HG03175 (cell line): Measurements from ENCODE around the gene PLCXD3.
"Not testable (repeated sequence)": the region's sequence is repeated elsewhere in the genome, so short reads cannot be mapped to it uniquely, and the experiment has no call there.

Experiments
- ATAC-seq: cut with Tn5 transposase; IDR thresholded peaks from one replicate; pipeline ENCODE4 v1.9.1; 2021; ENCODE audit warnings: mild to moderate bottlenecking, moderate library complexity; ENCODE audit not compliant: unreplicated experiment

The PLCXD3 gene

DNA sequence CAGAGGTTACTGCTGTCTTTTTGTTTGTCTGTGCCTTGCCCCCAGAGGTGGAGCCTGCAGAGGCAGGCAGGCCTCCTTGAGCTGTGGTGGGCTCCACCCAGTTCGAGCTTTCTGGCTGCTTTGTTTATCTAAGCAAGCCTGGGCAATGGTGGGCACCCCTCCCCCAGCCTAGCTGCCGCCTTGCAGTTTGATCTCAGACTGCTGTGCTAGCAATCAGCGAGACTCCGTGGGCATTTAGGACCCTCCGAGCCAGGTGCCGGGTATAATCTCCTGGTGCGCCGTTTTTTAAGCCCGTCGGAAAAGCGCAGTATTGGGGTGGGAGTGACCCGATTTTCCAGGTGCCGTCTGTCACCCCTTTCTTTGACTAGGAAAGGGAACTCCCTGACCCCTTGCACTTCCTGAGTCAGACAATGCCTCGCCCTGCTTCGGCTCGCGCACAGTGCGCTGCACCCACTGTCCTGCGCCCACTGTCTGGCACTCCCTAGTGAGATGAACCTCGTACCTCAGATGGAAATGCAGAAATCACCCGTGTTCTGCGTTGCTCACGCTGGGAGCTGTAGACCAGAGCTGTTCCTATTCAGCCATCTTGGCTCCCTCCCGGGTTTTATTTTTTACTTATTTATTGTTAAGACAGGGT, 16.8 kb downstream of the PLCXD3 start:
- not testable (repeated sequence) for ATAC-seq

DNA sequence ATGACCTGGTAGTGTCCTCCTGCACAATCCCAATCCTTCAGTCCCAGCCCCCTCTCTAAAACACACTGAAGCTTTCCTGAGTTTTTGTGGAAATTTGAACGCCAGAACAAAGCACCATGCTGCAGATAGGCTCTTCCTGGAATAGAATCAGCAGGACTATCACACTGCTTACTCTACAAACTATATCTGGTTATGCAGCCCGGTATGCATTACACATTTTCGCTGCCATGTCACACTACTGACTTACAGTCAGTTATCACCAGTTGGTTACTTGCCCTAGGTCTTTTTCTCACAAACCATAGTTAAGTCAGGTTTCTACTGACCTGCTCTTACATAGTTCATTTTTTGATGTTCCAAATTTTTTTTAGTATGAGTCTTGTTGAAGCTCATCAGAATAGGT, 24.9 kb downstream of the PLCXD3 start:
- no peak for ATAC-seq

DNA sequence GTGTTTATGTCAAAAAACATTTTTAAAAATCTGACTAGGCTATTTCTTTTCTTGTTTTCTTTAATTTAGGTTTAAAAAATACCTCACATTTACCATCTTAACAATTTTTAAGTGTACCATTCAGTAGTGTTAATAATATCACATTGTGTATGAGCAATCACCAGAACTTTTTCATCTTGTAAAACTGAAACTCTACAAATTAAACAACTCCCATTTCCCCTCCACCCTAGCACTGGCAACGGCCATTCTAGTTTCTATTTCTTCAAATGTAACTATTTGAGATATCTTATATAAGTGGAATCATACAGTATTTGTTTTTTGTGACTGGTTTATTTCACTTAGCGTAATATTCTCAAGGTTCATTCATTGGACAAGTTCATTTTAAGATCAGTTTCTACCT, 27.7 kb downstream of the PLCXD3 start:
- ATAC-seq = no peak

DNA sequence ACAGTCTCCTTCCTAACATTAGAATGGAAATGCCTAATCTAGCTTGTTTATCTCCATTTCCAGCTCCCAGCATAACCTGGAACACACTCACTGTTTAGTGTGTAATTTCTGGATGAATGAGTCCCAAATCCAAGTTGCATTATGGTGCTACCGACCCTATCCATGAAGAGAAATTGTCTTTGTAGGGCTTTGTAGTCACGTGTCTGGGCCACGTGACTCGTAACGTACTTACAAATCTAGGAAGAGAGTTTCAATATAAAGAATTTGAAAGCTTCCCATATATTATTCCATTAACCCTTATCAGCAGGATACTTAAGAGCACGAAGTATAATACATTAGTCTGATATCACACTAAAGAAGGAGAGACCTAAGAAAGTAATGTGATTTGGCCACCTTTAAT, 28.2 kb downstream of the PLCXD3 start:
- no peak for ATAC-seq

DNA sequence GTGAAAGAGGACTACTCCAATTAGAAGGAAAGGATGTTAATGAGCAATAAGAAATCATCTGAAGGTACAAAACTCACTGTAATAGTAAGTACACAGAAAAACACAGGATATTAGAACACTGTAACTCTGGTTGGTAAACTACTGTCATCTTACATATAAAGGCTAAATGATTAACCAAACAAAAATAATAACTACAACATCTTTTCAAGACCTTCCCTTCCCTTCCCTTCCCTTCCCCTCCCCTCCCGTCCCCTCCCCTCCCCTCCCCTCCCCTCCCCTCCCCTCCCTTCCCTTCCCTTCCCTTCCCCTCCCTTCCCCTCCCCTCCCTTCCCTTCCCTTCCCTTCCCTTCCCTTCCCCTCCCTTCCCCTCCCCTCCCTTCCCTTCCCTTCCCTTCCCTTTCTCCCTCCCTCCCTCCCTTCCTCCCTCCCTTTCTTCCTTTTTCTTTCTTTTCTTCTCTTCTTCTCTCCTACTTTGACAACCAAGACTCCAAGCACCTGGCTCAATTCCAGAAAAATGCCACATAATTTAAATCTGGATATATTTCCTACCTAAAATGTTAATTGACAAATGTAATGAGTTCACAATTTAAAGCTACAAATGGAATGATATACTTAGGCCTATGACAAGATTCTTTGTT, 38.7 kb downstream of the PLCXD3 start:
- not testable (repeated sequence) for ATAC-seq

DNA sequence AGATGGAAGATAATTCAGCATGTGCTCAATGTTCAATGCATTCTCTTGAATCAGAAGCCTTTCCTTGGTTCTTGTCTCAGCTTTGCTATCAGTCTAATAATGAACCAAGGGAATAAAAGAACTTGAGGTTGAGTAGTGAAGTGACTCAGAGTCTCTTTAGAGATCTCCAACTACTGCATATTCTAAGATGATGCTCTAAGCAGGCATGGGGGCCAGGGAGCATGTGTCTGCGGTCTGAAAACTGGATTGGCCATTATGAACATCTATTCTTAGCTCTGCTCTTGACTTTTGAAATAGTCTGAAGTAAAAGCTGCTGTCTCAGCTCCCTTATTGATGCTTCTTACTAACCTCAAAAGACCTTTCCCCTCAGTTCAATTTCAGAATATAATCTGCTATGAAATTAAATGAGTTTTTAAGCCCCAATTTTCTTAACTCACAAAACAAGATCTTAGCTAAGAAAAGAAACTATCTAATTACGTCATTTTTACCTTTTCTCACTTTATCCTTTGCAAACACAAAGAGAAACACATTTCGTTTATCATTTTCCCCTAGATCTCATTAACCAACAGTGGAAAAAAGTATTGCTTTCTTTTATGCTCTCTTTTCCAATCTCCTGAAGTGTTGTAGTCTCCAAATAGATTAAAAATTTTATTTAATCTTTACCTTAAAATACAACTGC, 44.8 kb downstream of the PLCXD3 start:
- no peak for ATAC-seq

DNA sequence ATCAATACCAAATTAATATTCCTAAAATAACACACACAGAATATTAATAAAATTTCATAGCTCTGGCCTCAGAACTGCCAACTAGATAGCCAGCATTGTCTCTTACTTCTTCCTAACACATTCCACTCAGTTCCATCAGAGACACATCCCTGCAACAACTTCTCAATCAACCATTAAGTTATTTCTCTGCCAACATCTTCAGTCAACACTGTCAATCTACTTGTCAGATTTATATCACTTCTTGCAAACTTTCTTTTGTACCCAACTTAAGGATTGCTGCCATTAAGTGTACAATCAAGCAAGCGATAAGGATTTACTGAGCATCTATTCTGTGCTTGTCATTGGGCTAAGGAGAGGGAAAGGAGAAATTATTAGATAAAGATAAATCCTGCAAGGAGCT, 50.8 kb downstream of the PLCXD3 start:
- ATAC-seq = no peak

DNA sequence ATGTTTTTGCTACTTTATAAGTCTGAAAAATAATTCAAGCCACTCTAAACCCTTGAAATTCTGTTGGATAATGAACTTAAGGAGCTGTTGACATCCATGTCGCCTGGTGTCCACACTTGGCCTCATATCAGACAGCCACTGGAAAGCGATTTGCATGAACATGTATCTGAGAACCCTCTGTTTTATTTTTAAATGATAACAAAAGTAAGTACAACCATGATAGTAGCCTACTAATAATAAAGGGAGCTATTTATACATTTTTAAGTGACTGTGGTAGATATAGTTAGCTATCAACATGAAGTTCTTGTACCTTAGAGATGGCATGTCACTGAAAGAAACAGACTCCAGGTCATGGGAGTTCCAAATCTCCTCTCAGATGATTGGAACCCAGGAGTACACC, 53.3 kb downstream of the PLCXD3 start:
- ATAC-seq = no peak

DNA sequence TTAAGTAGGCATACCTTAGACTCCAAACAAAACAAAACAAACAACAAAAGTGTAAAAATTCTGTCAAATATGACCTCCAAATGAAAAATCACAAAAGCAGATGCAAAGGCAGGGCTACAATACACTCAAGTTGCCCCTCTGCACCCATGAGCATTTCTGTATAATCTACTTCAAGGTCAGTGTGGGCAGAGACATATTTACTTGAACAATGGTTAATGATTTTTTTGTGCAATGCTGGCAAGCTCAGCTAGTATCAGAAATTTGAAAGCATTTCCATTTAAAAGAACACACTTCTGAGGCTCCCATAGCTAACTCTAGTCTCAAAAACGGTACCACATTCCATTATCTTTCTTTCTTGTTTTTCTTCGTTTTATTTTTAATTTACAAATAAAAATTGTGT, 57.9 kb downstream of the PLCXD3 start:
- ATAC-seq = no peak

DNA sequence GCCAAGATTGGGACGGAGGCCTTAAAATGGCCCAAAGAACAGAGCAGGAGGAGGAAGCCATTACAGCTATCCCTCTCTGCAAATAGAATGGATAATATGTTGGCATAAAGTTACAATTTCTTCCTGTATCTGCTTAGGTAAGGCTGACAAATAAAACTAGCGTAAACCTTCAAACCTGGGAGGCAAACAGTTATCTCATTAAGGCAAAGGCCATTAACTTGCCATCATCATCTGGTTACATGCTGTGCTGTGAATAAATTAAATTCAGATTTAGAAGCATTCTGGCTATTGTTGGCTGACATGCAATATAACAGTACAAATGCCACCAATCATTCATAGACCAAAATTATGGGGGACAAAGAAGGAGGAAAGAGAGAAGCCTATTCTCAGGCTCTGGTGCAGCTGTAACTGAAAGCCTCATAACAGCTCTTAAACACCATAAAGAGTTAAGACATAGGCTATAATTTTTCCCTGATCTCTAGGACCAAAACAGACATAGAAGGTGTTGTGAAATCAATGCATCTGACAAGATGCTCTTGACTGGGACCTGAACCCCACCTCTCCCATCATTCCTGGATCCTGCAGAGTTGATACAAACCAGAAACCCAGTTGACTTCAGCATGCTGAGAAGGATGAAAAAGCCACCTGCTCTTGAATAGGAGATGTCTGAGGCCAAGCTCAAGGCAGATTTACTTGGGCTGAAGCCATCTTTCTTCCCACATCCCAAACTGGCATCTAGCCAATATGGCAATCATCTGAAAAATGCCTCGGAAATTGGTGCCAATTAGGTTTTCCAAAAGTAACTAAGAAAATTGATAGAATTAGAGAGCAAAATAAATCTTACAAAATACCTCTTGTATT, 62.5 kb downstream of the PLCXD3 start:
- ATAC-seq = no peak

DNA sequence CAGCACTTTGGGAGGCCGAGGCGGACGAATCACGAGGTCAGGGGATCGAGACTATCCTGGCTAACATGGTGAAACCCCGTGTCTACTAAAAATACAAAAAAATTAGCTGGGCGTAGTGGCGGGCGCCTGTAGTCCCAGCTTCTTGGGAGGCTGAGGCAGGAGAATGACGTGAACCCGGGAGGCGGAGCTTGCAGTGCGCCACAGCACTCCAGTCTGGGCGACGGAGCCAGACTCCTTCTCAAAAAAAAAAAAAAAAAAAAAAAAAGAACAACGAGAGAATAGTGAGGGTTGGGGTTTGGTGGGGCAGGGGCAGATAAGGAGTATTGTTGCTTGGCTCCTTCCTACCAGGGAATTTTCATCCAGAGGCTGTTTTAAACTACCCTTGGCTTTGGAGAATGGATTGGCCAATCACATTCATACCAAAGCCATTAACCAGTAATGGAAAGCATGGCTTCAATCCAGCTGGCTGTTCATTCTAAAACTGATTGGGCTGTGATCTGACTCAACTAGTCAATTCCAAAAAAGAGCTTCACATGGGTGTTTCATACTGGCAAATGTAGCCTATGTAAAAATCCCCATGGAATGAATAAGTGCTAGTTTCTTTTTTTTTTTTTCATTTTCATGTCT, 64.4 kb downstream of the PLCXD3 start:
- ATAC-seq = no peak

DNA sequence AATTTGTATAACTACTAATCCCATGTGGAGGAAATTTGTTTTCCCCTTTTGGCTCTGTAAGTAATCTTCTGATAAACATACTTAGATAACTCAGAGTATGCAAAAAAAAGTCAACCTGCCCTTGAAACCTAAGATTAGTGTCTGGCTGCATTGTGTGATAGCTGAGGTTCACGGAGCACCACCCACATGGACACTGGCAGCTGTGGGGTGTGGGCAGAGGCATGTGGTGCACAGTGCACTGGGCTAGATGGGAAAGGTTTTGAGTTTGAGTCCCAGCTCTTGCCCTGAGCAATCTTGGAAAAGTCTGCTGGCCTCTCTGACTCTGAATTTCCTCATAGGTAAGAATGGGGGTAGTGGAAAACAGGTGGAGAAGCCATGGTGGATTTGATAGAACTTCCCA, 75.1 kb downstream of the PLCXD3 start:
- ATAC-seq = no peak

DNA sequence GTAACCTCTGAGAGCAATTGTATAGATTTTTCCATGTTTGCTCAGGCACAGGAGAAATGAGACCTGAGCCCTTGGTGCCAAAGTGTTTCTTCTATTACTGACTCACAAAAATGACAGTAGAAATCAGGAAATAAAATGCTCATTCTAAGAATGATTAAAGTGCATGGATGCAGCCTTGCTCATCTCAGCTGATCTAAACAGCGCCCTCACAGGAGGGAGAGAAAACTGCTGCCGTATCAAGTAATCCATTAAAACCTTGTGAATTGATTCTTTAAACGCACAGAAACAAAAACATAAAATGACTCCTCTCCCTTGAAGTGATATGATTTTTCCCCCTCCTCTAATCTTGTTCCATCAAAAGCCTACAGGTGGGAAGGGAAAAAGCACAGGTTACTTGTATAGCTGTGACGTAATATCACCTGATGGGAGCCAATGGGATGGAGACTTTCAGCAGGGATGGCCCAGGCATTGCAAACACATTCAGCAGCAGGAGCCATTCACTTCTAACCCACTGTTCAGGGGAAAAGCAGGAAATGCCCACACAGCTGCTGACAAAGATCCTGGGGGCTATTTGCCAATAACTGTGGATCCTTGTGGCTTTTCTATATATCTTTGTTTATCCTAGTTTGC, 76.7 kb downstream of the PLCXD3 start:
- ATAC-seq = no peak

DNA sequence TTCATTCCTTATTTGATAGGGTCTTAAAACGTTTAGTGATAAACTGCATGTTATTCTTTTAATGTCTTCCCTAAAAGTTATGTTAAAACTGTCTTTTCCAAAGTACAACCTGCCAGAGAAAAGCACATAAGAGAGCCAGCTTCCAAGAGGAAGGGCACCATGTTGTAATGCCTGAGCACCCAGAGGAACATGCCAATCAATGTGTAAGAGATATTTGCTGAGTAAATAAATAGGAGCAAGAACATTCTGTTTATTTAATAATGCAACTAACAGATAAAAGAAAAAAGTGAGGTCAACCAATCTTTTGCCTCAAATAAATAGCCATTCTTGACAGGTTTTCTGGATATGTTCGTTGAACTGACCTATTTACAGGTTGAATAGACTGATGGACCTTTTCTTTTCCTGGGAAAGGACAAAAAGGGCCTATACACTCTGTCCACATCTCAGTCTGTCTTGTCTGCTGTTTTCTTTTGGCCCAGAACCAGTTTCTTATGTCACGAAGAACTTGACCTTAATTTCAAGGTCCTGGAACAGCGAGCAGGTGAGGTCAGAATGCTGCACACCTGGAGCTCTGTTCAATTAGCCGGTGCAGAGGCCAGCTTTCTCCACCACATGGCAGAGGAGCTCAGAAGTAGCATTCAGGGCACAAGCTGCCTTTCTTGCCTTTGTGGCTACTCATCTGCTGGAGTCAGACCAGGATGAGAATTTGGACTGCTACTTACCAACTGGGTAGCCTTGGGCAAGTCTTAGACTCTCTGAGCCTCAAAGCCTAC, 77.7 kb downstream of the PLCXD3 start:
- no peak for ATAC-seq

DNA sequence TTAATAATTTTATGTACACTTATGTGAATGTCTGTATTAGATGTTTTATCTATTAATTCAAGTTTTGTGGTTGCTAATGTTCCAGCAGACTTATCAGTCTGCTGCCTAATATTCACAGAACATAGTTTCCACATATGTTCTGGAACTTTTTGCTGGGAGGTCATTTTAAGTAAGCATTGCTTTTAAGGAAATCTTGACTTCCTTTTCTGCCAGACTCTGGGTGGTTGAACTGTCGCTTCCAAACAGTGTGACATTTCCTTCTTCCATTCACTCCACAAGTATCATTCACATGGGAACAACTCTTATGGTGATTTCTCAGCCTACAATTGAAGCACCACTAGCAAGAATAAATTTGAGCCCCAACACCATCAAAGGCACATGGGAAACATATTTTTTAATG, 82.9 kb downstream of the PLCXD3 start:
- ATAC-seq = no peak

DNA sequence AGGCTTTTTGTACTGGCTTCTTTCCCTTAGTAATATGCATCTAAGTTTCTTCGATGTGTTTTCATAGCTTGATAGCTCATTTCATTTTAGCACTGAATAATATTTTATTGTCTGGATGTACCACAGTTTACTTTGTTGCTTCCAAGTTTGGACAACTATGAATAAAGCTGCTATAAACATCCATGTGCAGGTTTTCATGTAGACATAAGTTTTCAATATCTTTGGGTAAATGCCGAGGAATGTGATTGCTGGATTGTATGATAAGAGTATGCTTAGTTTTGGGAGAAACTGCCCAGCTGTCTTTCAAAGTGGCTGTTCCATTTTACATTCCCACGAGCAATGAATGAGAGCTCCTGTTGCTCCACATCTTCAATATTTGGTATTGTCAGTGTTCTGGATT, 84.7 kb downstream of the PLCXD3 start:
- no peak for ATAC-seq

DNA sequence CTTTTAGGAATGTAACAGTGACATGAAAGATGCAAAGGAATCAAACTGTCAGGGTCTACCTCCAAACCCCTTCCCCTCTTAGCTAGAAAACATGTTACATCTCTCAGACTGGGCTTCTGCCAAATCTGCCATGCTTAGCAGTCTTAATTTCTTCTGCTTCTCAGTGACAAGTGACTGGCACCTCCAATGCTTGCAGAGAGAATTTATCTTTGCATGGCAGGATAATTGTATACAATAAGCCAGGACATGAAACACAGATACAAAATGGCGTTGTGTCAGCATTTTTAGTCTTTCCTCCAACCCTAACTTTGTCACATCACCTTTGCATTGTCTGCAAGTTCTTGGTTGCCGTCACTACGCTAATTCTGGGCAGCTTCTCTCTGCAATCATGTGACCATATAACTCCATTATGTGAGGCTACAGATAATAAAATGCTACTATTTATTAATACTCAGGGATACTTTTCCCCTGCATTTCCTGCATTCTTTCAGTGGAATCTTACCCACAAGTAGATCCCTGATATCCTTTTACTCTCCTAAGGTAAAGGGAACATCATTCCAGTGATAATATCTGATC, 89.8 kb downstream of the PLCXD3 start:
- no peak for ATAC-seq

DNA sequence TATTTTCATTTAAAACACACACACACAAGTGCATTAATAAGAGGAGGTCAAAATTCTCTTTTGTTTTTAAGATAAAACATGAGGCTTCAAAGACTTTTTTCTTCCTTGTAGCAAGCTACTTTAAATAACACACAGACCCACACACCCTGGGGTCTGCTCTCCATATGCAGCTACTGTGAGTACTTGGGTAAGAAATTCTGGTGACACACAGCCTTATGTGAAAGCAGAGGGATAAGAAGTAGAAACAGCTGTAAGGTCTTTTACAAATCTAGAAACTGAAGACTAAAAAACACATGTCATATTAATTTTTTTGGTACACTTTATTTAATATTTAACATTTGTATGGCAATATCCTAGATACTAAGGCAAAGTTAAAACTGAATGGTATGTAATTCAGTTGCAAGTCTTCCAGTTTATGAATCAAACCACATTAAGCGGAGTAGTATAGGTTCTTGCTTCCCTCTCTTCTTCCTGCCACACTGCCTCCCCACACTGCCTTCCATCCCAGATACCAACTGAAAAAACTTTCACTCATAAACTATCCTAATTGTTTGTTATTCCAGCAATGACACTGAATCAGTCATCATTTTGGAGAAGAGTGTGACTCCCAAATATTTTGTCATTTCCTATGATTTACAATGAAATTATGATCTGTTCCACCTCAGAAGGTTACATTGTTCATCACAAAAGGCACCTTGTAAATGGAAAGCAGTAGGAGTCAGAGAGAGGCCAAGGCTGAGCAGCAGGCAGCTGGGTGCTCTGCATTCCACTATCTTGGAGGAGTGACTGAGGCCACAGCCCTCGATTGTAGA, 92.0 kb downstream of the PLCXD3 start:
- no peak for ATAC-seq

DNA sequence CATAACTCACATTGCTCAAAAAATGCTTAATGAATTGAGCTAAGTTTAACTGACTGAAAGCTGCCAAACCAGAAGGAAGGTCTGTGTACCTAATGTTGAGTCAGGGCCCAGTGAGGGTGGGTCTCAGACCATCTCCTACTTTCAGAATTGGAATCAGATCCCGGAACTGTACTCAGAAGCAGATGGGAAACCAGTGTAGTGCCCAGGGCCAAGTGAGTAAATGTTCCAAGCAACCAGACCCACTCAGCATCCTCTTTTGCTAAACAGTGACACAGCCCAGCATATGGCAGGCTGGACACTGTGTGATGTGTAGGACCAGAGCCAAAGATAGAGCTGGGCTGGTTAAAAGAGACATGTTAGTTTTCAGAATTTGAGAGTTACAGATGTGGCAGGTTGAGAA, 94.1 kb downstream of the PLCXD3 start:
- ATAC-seq = no peak
